Calu3 (cell line): ENCODE measurements around the gene CDKL5. TPM values are rescaled to one million over a fixed set of nuclear protein-coding genes. Genes with fewer than 3 reads are reported as not detected.
"Not testable (repeated sequence)": the region's sequence is repeated elsewhere in the genome, so short reads cannot be mapped to it uniquely, and the experiment has no call there.

Experiments
- BruUV-seq: library from RNA; stranded (reverse); fragments of 400-500 nt; replicated peaks from 2 replicates; lab custom pipeline; 2021; lab: Mats Ljungman, UMichigan
- CTCF ChIA-PET: fragments of 300-600 bp; sonication (Branson Sonifier 250); formaldehyde crosslinking; loops from one replicate; lab custom pipeline; 2022; ENCODE audit warnings: antibody characterized with exemption; lab: Charles Lee
- DNase-seq: peaks from one replicate; pipeline ENCODE4 v3.0.0; 2022
- H3K27ac Mint-ChIP-seq: one replicate; pipeline ENCODE4 v1.8.0; 2022; ENCODE audit warnings: mixed read lengths; ENCODE audit not compliant: unreplicated experiment
- H3K27me3 Mint-ChIP-seq: one replicate; pipeline ENCODE4 v1.8.0; 2022; ENCODE audit warnings: mixed read lengths; ENCODE audit not compliant: unreplicated experiment
- H3K36me3 Mint-ChIP-seq: one replicate; pipeline ENCODE4 v1.8.0; 2022; ENCODE audit warnings: mild to moderate bottlenecking, moderate library complexity, mixed read lengths; ENCODE audit not compliant: insufficient read depth, unreplicated experiment
- H3K4me1 Mint-ChIP-seq: one replicate; pipeline ENCODE4 v1.8.0; 2022; ENCODE audit warnings: mild to moderate bottlenecking, low read depth, mixed read lengths; ENCODE audit not compliant: unreplicated experiment
- H3K4me3 Mint-ChIP-seq: one replicate; pipeline ENCODE4 v1.8.0; 2022; ENCODE audit warnings: mild to moderate bottlenecking, low read depth, moderate library complexity, mixed read lengths; ENCODE audit not compliant: unreplicated experiment
- H3K9me3 Mint-ChIP-seq: one replicate; pipeline ENCODE4 v1.8.0; 2022; ENCODE audit warnings: low read depth, mixed read lengths; ENCODE audit not compliant: unreplicated experiment
- CTCF ChIP-seq: fragments of 200-600 bp; IDR thresholded peaks from one replicate; pipeline ENCODE4 v1.8.0; 2022; ENCODE audit warnings: antibody characterized with exemption; ENCODE audit not compliant: unreplicated experiment
- intact Hi-C: fragments of 100-400 bp; cut with micrococcal nuclease; formaldehyde crosslinking; loops from one replicate; pipeline ENCODE4 v1.10.0; 2022; ENCODE audit not compliant: unreplicated experiment
- total RNA-seq: library from RNA; stranded (reverse); gene quantifications from 2 replicates; pipeline ENCODE4 v1.2.3, GENCODE V29; 2022

The CDKL5 gene
- total RNA-seq, 1 experiment from 2014 or later: 17.7 TPM

- intact Hi-C loops: loop anchor here (5.0 kb wide), 1 partner anchor 198 kb away; no protein-coding TSS in a partner anchor
- H3K4me1 Mint-ChIP-seq: peaks cover 21% of the 10 kb centered on the region
- peak overlapping the region; percentile 78 for H3K27ac Mint-ChIP-seq
- H3K4me3 Mint-ChIP-seq: peak overlapping the region; percentile 89
- DNase-seq: no peak
- H3K27me3 Mint-ChIP-seq: no peaks in the 10 kb centered on the region
- CTCF ChIA-PET: interaction anchor here (0.6 kb wide), 2 partner anchors 15 to 436 kb away, joined by 3 to 4 read pairs; no protein-coding TSS in a partner anchor
- H3K36me3 Mint-ChIP-seq: peaks cover 17% of the 10 kb centered on the region
- no peaks in the 10 kb centered on the region for H3K9me3 Mint-ChIP-seq
- no peak for TF ChIP-seq CTCF
- no TSS peak for BruUV-seq
Measured at GRCh38 chrX:18424482-18425198, 768 bp upstream of the CDKL5 start.

- H3K27me3 Mint-ChIP-seq: no peaks in the 10 kb centered on the region
- CTCF ChIA-PET: no interaction called here
- TF ChIP-seq CTCF: no peak
- intact Hi-C loops: loop anchor here (1.0 kb wide), 1 partner anchor 8 kb away; no protein-coding TSS in a partner anchor
- H3K9me3 Mint-ChIP-seq: no peaks in the 10 kb centered on the region
- no peak overlapping the region for H3K27ac Mint-ChIP-seq
- peaks cover 21% of the 10 kb centered on the region for H3K4me1 Mint-ChIP-seq
- peak overlapping the region; percentile 89 for H3K4me3 Mint-ChIP-seq
- no TSS peak for BruUV-seq
- DNase-seq: no peak
- peaks cover 17% of the 10 kb centered on the region for H3K36me3 Mint-ChIP-seq
Measured at GRCh38 chrX:18426004-18426320, 554 bp downstream of the CDKL5 start.

- TF ChIP-seq CTCF: no peak
- Mint-ChIP-seq H3K4me3 (no peak overlapping the region), H3K36me3 (peaks cover 17% of the 10 kb centered on the region), H3K4me1 (peaks cover 12% of the 10 kb centered on the region), H3K27ac (no peak overlapping the region), H3K27me3 (no peaks in the 10 kb centered on the region), H3K9me3 (no peaks in the 10 kb centered on the region)
- intact Hi-C loops: no loop called here
- BruUV-seq: no TSS peak
- CTCF ChIA-PET: no interaction called here
- DNase-seq: no peak
Measured at GRCh38 chrX:18428006-18428405, 2.6 kb downstream of the CDKL5 start.

- H3K9me3 Mint-ChIP-seq, DNase-seq, H3K36me3 Mint-ChIP-seq, H3K4me3 Mint-ChIP-seq, H3K27me3 Mint-ChIP-seq, BruUV-seq, H3K27ac Mint-ChIP-seq: not testable (repeated sequence)
- intact Hi-C loops: loop anchor here (10.0 kb wide), 1 partner anchor 112 kb away; no protein-coding TSS in a partner anchor
- peaks cover 14% of the 10 kb centered on the region for H3K4me1 Mint-ChIP-seq
- CTCF ChIA-PET: interaction anchor here (0.6 kb wide), 1 partner anchor 38 kb away, joined by 3 read pairs; no protein-coding TSS in a partner anchor
Measured at GRCh38 chrX:18433288-18433687, 7.9 kb downstream of the CDKL5 start.

GRCh38 chrX:18434896-18435295 is 9.5 kb downstream of the CDKL5 start:
- Mint-ChIP-seq H3K27me3 (no peaks in the 10 kb centered on the region), H3K36me3 (no peaks in the 10 kb centered on the region), H3K4me3 (no peak overlapping the region), H3K27ac (no peak overlapping the region), H3K4me1 (peaks cover 14% of the 10 kb centered on the region), H3K9me3 (no peaks in the 10 kb centered on the region)
- CTCF ChIA-PET: no interaction called here
- DNase-seq: no peak
- BruUV-seq: no TSS peak
- intact Hi-C loops: loop anchor here (1.0 to 10.0 kb wide), 2 partner anchors 9 to 110 kb away; no protein-coding TSS in a partner anchor
- TF ChIP-seq CTCF: no peak
